KMS-11 (cell line): ENCODE measurements around the gene UBR3.

Source experiments
- H2AFZ ChIP-seq: fragments of 200-600 bp; sonication (generic); 2 replicates; pipeline ENCODE4 v1.6.1; 2016; ENCODE audit warnings: antibody characterized with exemption, mixed run types, low read depth
- H3K27ac ChIP-seq: fragments of 200-600 bp; sonication (generic); 2 replicates; pipeline ENCODE4 v1.6.1; 2016; ENCODE audit warnings: mild to moderate bottlenecking, mixed run types
- H3K27me3 ChIP-seq: fragments of 200-600 bp; sonication (generic); 2 replicates; pipeline ENCODE4 v1.6.1; 2017; ENCODE audit warnings: mild to moderate bottlenecking, low read depth, mixed run types, moderate library complexity; ENCODE audit not compliant: insufficient read depth
- H3K36me3 ChIP-seq: fragments of 200-600 bp; sonication (generic); 2 replicates; pipeline ENCODE4 v1.6.1; 2017; ENCODE audit warnings: mild to moderate bottlenecking, mixed run types; ENCODE audit not compliant: insufficient read depth
- H3K4me1 ChIP-seq: fragments of 200-600 bp; sonication (generic); 2 replicates; pipeline ENCODE4 v1.6.1; 2016; ENCODE audit warnings: mild to moderate bottlenecking, low read depth, mixed run types; ENCODE audit not compliant: poor library complexity, severe bottlenecking
- H3K4me2 ChIP-seq: fragments of 200-600 bp; sonication (generic); 2 replicates; pipeline ENCODE4 v1.7.0; 2016; ENCODE audit warnings: mild to moderate bottlenecking, mixed run types
- H3K4me3 ChIP-seq: fragments of 200-600 bp; sonication (generic); IDR thresholded peaks from 2 replicates; pipeline ENCODE4 v1.6.1; 2017; ENCODE audit warnings: low read depth, low read length, mixed read lengths; ENCODE audit not compliant: insufficient read depth
- H3K79me2 ChIP-seq: fragments of 200-600 bp; sonication (generic); 2 replicates; pipeline ENCODE4 v1.6.1; 2016; ENCODE audit warnings: low read depth, mixed run types; ENCODE audit not compliant: insufficient read depth
- H3K9ac ChIP-seq: fragments of 200-600 bp; sonication (generic); 2 replicates; pipeline ENCODE4 v1.6.1; 2016; ENCODE audit warnings: mild to moderate bottlenecking, mixed run types
- H4K20me1 ChIP-seq: fragments of 200-600 bp; sonication (generic); 2 replicates; pipeline ENCODE4 v1.6.1; 2016; ENCODE audit warnings: mild to moderate bottlenecking, mixed run types; ENCODE audit not compliant: insufficient read depth
- TF ChIP-seq, protein P1 (sequence below): fragments of 200-600 bp; sonication (generic); conservative IDR thresholded peaks from 2 replicates; pipeline ENCODE4 v1.6.1; 2017; ENCODE audit warnings: low read depth, mild to moderate bottlenecking, antibody characterized with exemption, low read length, moderate library complexity, mixed read lengths

The UBR3 gene

GRCh38 chr2:169887120-169887519 lies 59.9 kb downstream of the UBR3 start:
- TF ChIP-seq, protein P1, sequence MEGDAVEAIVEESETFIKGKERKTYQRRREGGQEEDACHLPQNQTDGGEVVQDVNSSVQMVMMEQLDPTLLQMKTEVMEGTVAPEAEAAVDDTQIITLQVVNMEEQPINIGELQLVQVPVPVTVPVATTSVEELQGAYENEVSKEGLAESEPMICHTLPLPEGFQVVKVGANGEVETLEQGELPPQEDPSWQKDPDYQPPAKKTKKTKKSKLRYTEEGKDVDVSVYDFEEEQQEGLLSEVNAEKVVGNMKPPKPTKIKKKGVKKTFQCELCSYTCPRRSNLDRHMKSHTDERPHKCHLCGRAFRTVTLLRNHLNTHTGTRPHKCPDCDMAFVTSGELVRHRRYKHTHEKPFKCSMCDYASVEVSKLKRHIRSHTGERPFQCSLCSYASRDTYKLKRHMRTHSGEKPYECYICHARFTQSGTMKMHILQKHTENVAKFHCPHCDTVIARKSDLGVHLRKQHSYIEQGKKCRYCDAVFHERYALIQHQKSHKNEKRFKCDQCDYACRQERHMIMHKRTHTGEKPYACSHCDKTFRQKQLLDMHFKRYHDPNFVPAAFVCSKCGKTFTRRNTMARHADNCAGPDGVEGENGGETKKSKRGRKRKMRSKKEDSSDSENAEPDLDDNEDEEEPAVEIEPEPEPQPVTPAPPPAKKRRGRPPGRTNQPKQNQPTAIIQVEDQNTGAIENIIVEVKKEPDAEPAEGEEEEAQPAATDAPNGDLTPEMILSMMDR, result no peak
- Histone ChIP-seq H3K27me3 (no peaks in the 10 kb centered on the region), H3K27ac (no peak overlapping the region), H3K4me3 (no peak overlapping the region), H3K4me1 (peaks cover 7% of the 10 kb centered on the region), H3K4me2 (no peak overlapping the region), H3K79me2 (no peaks in the 10 kb centered on the region), H3K9ac (no peak overlapping the region), H2AFZ (no peak overlapping the region), H3K36me3 (no peaks in the 10 kb centered on the region), H4K20me1 (no peaks in the 10 kb centered on the region)

- TF ChIP-seq, protein P1, result no peak
- Histone ChIP-seq H2AFZ (no peak overlapping the region), H3K27ac (no peak overlapping the region), H3K4me2 (no peak overlapping the region), H3K36me3 (no peaks in the 10 kb centered on the region), H4K20me1 (no peaks in the 10 kb centered on the region), H3K9ac (no peak overlapping the region), H3K27me3 (no peaks in the 10 kb centered on the region), H3K4me3 (no peak overlapping the region), H3K4me1 (peaks cover 7% of the 10 kb centered on the region), H3K79me2 (no peaks in the 10 kb centered on the region)
Observed at GRCh38 chr2:169891593-169892298, 64.5 kb downstream of the UBR3 start.

GRCh38 chr2:169892951-169893350 lies 65.7 kb downstream of the UBR3 start:
- Histone ChIP-seq H3K79me2 (no peaks in the 10 kb centered on the region), H3K9ac (no peak overlapping the region), H2AFZ (no peak overlapping the region), H3K4me2 (no peak overlapping the region), H3K36me3 (no peaks in the 10 kb centered on the region), H3K27ac (no peak overlapping the region), H3K27me3 (no peaks in the 10 kb centered on the region), H3K4me1 (peaks cover 7% of the 10 kb centered on the region), H3K4me3 (no peak overlapping the region), H4K20me1 (no peaks in the 10 kb centered on the region)
- TF ChIP-seq, protein P1, result no peak

DNA sequence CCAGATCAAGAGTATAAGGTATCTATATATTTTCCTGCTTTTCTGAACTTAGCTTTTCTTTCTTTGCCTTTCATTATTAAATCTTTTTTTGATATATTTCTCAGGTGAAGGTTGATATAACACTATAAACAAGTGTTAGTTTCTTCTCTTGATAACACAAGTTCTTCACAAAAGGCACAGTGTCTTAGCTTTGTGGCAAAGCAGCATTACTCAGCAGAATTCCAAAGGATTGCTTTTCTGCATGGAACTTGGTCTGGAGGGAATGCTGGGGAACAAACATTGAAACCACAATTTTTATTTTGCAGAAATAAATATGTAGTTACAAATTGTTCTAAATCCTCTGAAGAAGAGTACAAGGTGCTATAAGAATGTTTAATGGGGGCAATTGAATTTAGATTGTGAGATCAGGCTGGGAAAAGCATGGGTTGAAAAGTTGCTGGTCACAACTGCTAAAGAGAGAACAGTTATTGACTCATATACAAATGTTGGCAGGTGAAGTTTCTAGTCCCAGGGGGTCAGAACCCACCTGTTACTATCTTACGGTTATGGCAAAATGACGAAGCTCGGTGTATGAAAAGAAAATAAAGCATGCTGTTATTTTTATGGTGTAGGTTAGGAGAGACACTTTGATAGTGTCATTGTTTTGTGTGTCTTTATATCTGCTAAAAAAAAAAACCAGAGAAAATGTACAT lies 68.2 kb downstream of the UBR3 start:
- TF ChIP-seq, protein P1, result no peak
- no peaks in the 10 kb centered on the region for H4K20me1 ChIP-seq
- H3K4me2 ChIP-seq, result no peak overlapping the region
- no peaks in the 10 kb centered on the region for H3K79me2 ChIP-seq
- H3K4me1 ChIP-seq, result peaks cover 7% of the 10 kb centered on the region
- H3K36me3 ChIP-seq, result no peaks in the 10 kb centered on the region
- H3K27me3 ChIP-seq, result no peaks in the 10 kb centered on the region
- H3K4me3 ChIP-seq, result no peak overlapping the region
- no peak overlapping the region for H2AFZ ChIP-seq
- no peak overlapping the region for H3K27ac ChIP-seq
- H3K9ac ChIP-seq, result no peak overlapping the region
